ENCODE measurements around the gene UXS1.
A peak's percentile ranks its signal among the peaks of the same experiment; 100 is the strongest.

The UXS1 gene

DNA sequence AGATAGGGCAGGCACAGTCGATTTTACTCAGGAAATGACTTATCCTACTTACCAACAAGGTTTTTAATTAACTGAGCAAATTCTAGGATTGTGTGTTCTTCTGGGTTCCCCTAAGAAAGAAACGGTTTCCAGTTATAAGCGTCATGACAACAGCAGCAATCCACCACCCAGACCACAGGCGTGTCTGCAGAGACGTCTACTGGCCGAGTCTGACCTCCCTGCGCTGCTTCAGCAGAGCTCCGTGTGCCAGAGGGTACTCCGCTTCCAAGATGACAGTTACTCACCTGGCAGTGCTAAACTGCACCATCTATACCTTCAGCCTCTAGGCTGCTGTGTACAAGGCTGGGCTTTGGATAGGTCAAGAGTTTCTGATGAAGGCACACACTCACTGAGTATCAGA, 95.4 kb downstream of the UXS1 start:
- Histone ChIP-seq H3K27me3 (replicated peaks in 2 of 5; ENCODE audit: control insufficient read depth in 4 of 5, insufficient read depth in 5 of 5, low read length in 4 of 5) (no peaks in the 10 kb centered on the region), H3K27ac (ENCODE audit: insufficient read depth in 1 of 2, low read depth in 1 of 2, low read length in 2 of 2, poor library complexity in 1 of 2, severe bottlenecking in 2 of 2) (no peak overlapping the region), H3K4me1 (ENCODE audit: control extremely low read depth in 1 of 4, control insufficient read depth in 4 of 4, insufficient read depth in 4 of 4, low read length in 3 of 4) (peaks cover 4 to 29% (median 21%) of the 10 kb centered on the region in 4 experiments), H3K36me3 (ENCODE audit: control insufficient read depth in 4 of 4, insufficient read depth in 4 of 4, low read length in 3 of 4) (peaks cover 6 to 75% (median 34%) of the 10 kb centered on the region in 4 experiments), H3K9me3 (ENCODE audit: control extremely low read depth in 1 of 5, control insufficient read depth in 4 of 5, insufficient read depth in 2 of 5, low read depth in 1 of 5, low read length in 4 of 5) (no peaks in the 10 kb centered on the region), H3K4me3 (ENCODE audit: control insufficient read depth in 1 of 7, extremely low read depth in 1 of 7, insufficient read depth in 4 of 7, low read depth in 2 of 7, low read length in 6 of 7) (no peak overlapping the region)
- WGBS (ENCODE audit: insufficient coverage), result 71% methylated on average over 8 of the region's 9 CpGs
- no peak for DNase-seq
- POLR2A ChIA-PET, result no interaction called here
- CTCF ChIA-PET, result interaction anchor here (1.1 to 1.5 kb wide), 4 partner anchors 12 to 516 kb away, joined by 3 to 4 read pairs (median 3); no protein-coding TSS in a partner anchor

DNA sequence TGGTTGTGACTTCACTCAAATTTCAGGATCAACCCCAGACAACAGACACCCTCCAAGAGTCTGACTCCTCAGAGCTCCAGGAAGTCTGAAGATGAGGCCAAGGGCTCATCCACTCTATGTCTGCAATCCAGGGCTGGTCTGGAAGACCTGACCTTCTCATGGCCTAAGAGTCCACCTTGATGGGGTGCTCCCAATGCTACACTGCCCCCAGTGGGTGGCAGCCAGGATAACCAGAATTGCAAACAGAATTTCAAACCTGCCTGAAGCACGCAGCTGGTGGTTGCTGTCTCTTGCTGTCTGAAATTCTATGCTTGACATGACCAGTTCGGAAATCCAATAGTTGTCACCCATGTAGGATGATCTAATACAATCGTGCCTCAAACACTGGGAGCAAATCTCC, 96.0 kb downstream of the UXS1 start:
- ChIA-PET CTCF (interaction anchor here (0.5 to 1.5 kb wide), 5 partner anchors 13 to 515 kb away, joined by 3 to 5 read pairs (median 3); no protein-coding TSS in a partner anchor), POLR2A (no interaction called here)
- Histone ChIP-seq H3K27ac (ENCODE audit: insufficient read depth in 1 of 2, low read depth in 1 of 2, low read length in 2 of 2, poor library complexity in 1 of 2, severe bottlenecking in 2 of 2) (no peak overlapping the region), H3K27me3 (replicated peaks in 2 of 5; ENCODE audit: control insufficient read depth in 4 of 5, insufficient read depth in 5 of 5, low read length in 4 of 5) (no peaks in the 10 kb centered on the region), H3K9me3 (ENCODE audit: control extremely low read depth in 1 of 5, control insufficient read depth in 4 of 5, insufficient read depth in 2 of 5, low read depth in 1 of 5, low read length in 4 of 5) (no peaks in the 10 kb centered on the region), H3K4me3 (ENCODE audit: control insufficient read depth in 1 of 7, extremely low read depth in 1 of 7, insufficient read depth in 4 of 7, low read depth in 2 of 7, low read length in 6 of 7) (no peak overlapping the region), H3K4me1 (ENCODE audit: control extremely low read depth in 1 of 4, control insufficient read depth in 4 of 4, insufficient read depth in 4 of 4, low read length in 3 of 4) (peaks cover 4 to 29% (median 21%) of the 10 kb centered on the region in 4 experiments), H3K36me3 (ENCODE audit: control insufficient read depth in 4 of 4, insufficient read depth in 4 of 4, low read length in 3 of 4) (peaks cover 6 to 79% (median 34%) of the 10 kb centered on the region in 4 experiments)
- DNase-seq, result peak in 1 of 3 donors; percentile 13
- WGBS (ENCODE audit: insufficient coverage), result 100% methylated on average over 2 of the region's 3 CpGs

DNA sequence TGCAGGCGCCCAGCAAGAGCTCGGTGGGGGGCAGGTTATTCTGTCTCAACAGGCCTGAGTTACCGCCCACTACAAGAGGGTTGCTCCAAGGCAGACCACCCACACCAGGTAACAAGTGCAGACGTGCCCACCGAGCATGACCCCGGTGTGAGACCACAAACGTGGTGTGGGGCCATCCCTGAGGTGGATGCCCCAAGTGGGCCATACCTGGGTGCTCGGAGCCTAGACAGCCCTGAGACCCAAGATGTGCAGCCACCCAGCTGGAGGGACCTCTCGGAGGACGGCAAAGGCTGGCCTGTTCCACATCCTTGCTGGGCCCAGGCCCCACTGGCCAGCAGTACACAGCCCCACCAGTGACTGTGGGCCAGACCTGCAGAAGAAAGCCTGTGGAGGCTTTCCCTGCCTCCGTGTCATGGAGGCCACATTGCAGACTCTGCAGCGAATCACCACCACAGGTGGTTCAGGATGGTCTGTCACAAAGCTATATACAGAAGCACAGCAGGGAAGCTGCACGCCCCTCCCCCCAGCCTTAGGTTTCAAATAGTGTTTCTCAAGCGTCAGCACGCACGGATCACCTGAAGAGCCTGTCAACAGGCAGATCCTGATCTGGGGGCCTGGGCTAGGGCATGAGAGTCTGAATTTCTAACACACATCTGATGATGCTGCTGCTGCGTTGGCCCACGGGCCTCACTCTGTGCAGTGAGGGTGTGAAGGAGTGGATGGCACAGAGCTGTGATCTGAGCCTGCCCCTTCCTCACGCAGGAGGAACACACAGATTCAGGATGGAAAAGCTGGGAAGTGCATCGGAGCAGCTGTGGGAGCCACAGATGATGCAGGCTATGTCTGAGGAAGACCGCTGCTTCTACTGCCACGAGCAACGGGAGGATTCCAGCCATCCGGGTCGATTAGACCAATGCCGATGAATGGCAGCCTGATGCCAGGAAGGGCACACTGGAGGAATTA, 96.8 kb downstream of the UXS1 start:
- Histone ChIP-seq H3K36me3 (ENCODE audit: control insufficient read depth in 4 of 4, insufficient read depth in 4 of 4, low read length in 3 of 4) (peaks cover 6 to 81% (median 35%) of the 10 kb centered on the region in 4 experiments), H3K9me3 (ENCODE audit: control extremely low read depth in 1 of 5, control insufficient read depth in 4 of 5, insufficient read depth in 2 of 5, low read depth in 1 of 5, low read length in 4 of 5) (no peaks in the 10 kb centered on the region), H3K4me3 (ENCODE audit: control insufficient read depth in 1 of 7, extremely low read depth in 1 of 7, insufficient read depth in 4 of 7, low read depth in 2 of 7, low read length in 6 of 7) (no peak overlapping the region), H3K27me3 (replicated peaks in 2 of 5; ENCODE audit: control insufficient read depth in 4 of 5, insufficient read depth in 5 of 5, low read length in 4 of 5) (no peaks in the 10 kb centered on the region), H3K4me1 (ENCODE audit: control extremely low read depth in 1 of 4, control insufficient read depth in 4 of 4, insufficient read depth in 4 of 4, low read length in 3 of 4) (peaks cover 4 to 29% (median 21%) of the 10 kb centered on the region in 4 experiments), H3K27ac (ENCODE audit: insufficient read depth in 1 of 2, low read depth in 1 of 2, low read length in 2 of 2, poor library complexity in 1 of 2, severe bottlenecking in 2 of 2) (no peak overlapping the region)
- ChIA-PET CTCF (interaction anchor here (0.5 to 1.5 kb wide), 8 partner anchors 8 to 514 kb away, joined by 3 to 5 read pairs (median 3); no protein-coding TSS in a partner anchor), POLR2A (no interaction called here)
- no peak for DNase-seq
- 97% methylated on average over 24 of the region's 26 CpGs for WGBS (ENCODE audit: insufficient coverage)

- Histone ChIP-seq H3K4me3 (ENCODE audit: control insufficient read depth in 1 of 7, extremely low read depth in 1 of 7, insufficient read depth in 4 of 7, low read depth in 2 of 7, low read length in 6 of 7) (peak overlapping the region in 1 of 7 experiments; percentile 65), H3K4me1 (ENCODE audit: control extremely low read depth in 1 of 4, control insufficient read depth in 4 of 4, insufficient read depth in 4 of 4, low read length in 3 of 4) (peaks cover 4 to 29% (median 21%) of the 10 kb centered on the region in 4 experiments), H3K9me3 (ENCODE audit: control extremely low read depth in 1 of 5, control insufficient read depth in 4 of 5, insufficient read depth in 2 of 5, low read depth in 1 of 5, low read length in 4 of 5) (peaks cover 0 to under 1% (median 0%) of the 10 kb centered on the region in 5 experiments), H3K27ac (ENCODE audit: insufficient read depth in 1 of 2, low read depth in 1 of 2, low read length in 2 of 2, poor library complexity in 1 of 2, severe bottlenecking in 2 of 2) (peak overlapping the region in 1 of 2 experiments; percentile 45), H3K27me3 (replicated peaks in 2 of 5; ENCODE audit: control insufficient read depth in 4 of 5, insufficient read depth in 5 of 5, low read length in 4 of 5) (no peaks in the 10 kb centered on the region), H3K36me3 (ENCODE audit: control insufficient read depth in 4 of 4, insufficient read depth in 4 of 4, low read length in 3 of 4) (peaks cover 6 to 79% (median 35%) of the 10 kb centered on the region in 4 experiments)
- POLR2A ChIA-PET, result no interaction called here
- CTCF ChIA-PET, result interaction anchor here (1.0 to 1.5 kb wide), 5 partner anchors 9 to 449 kb away, joined by 3 to 5 read pairs (median 3); no protein-coding TSS in a partner anchor
- no peak for DNase-seq
- 95% methylated on average over 7 of the region's 12 CpGs for WGBS (ENCODE audit: insufficient coverage)
Measured at GRCh38 chr2:106096299-106097037, 97.6 kb downstream of the UXS1 start.

DNA sequence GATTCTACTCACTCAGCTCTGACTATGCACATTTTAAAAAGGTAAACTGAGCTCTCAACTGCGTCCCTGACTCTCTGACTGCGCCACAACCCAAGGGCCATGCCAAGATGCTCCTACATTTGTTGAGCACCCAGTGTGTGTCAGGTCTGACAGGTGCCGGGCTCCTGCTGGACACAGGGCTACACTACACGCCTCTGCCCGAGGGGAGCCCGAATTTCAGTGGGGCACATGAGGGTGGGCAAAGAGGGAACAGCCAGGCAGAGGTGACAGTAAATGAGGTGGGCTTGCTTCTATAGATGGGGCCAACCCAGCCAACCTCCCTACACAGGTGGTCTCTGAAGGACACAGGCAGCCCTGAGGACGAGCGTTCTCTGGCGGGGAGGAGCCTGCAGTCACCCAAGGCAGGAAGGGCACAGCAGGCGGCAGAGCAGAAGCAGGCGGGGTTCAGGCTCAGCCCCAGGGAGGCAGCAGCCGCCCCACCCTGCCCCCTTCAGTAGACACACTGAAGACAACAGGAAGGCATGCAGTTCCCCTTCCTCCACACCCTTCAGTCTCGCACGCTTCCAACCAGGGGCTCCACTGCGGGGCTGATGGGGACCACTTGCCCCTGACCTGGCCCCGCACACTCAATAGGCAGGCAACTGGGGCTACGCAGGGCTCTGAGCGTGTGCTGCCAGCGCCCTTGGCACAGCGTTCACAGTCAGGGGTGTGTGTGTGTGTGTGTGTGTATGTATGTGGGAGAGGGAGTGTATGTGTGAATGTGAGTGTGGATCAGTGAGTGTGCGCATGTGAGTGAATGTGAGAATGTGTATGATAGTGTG, 98.4 kb downstream of the UXS1 start:
- WGBS (ENCODE audit: insufficient coverage), result 35% methylated on average over 18 of the region's 21 CpGs
- Histone ChIP-seq H3K27me3 (replicated peaks in 2 of 5; ENCODE audit: control insufficient read depth in 4 of 5, insufficient read depth in 5 of 5, low read length in 4 of 5) (no peaks in the 10 kb centered on the region), H3K9me3 (ENCODE audit: control extremely low read depth in 1 of 5, control insufficient read depth in 4 of 5, insufficient read depth in 2 of 5, low read depth in 1 of 5, low read length in 4 of 5) (peaks cover 0 to 4% (median 0%) of the 10 kb centered on the region in 5 experiments), H3K4me1 (ENCODE audit: control extremely low read depth in 1 of 4, control insufficient read depth in 4 of 4, insufficient read depth in 4 of 4, low read length in 3 of 4) (peaks cover 4 to 29% (median 21%) of the 10 kb centered on the region in 4 experiments), H3K4me3 (ENCODE audit: control insufficient read depth in 1 of 7, extremely low read depth in 1 of 7, insufficient read depth in 4 of 7, low read depth in 2 of 7, low read length in 6 of 7) (peak overlapping the region in 2 of 7 experiments; percentile 37 to 65), H3K27ac (ENCODE audit: insufficient read depth in 1 of 2, low read depth in 1 of 2, low read length in 2 of 2, poor library complexity in 1 of 2, severe bottlenecking in 2 of 2) (peak overlapping the region in 1 of 2 experiments; percentile 45), H3K36me3 (ENCODE audit: control insufficient read depth in 4 of 4, insufficient read depth in 4 of 4, low read length in 3 of 4) (peaks cover 6 to 79% (median 32%) of the 10 kb centered on the region in 4 experiments)
- DNase-seq, result peak; percentile 60 to 86 (median 77)
- POLR2A ChIA-PET, result no interaction called here
- CTCF ChIA-PET, result interaction anchor here (0.7 to 1.5 kb wide), 6 partner anchors 10 to 449 kb away, joined by 3 to 9 read pairs (median 4); no protein-coding TSS in a partner anchor

DNA sequence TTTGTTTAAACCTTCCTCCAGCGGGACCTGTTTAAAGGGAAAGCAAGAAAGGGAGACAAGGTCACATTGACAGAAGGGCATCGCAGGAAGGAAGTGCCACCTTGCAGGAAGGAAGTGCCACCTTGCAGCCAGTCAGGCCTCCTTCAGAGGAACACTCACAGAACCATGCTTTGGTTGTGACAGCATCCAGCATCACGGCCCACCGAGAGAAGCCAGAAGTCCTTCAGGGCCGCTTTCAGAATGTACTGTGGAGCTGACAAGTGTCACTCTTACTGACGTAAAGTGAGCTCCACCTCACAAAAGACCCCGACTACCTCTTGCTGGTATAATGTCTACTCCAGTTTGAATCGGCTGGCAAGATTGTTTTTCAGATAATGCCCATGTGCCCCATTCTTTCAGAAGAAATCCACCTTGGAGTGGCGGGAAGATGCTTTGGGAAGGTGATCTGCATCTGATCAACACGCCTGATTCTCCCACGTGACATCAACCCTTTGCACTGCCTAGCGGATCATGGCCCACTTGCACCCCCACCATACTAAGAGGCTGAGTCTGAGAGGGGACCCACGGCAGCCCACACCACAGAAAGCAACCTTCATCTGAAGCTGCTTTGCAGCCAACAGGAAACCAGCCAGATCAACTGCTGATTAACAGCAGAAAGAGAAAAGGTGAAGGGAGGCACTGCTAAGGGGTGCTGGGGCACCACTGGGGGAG, 99.8 kb downstream of the UXS1 start:
- H3K36me3 ChIP-seq (ENCODE audit: control insufficient read depth in 4 of 4, insufficient read depth in 4 of 4, low read length in 3 of 4), result peaks cover 1 to 65% (median 20%) of the 10 kb centered on the region in 4 experiments
- no peaks in the 10 kb centered on the region for H3K27me3 ChIP-seq (replicated peaks in 2 of 5; ENCODE audit: control insufficient read depth in 4 of 5, insufficient read depth in 5 of 5, low read length in 4 of 5)
- peak overlapping the region in 2 of 7 experiments; percentile 1 to 6 for H3K4me3 ChIP-seq (ENCODE audit: control insufficient read depth in 1 of 7, extremely low read depth in 1 of 7, insufficient read depth in 4 of 7, low read depth in 2 of 7, low read length in 6 of 7)
- WGBS (ENCODE audit: insufficient coverage), result 51% methylated on average over 10 of the region's 13 CpGs
- peaks cover 0 to 4% (median 2%) of the 10 kb centered on the region in 5 experiments for H3K9me3 ChIP-seq (ENCODE audit: control extremely low read depth in 1 of 5, control insufficient read depth in 4 of 5, insufficient read depth in 2 of 5, low read depth in 1 of 5, low read length in 4 of 5)
- CTCF ChIA-PET, result interaction anchor here (1.1 to 1.5 kb wide), 5 partner anchors 9 to 315 kb away, joined by 3 to 9 read pairs (median 4); no protein-coding TSS in a partner anchor
- H3K4me1 ChIP-seq (ENCODE audit: control extremely low read depth in 1 of 4, control insufficient read depth in 4 of 4, insufficient read depth in 4 of 4, low read length in 3 of 4), result peaks cover 4 to 29% (median 21%) of the 10 kb centered on the region in 4 experiments
- peak; percentile 17 to 73 (median 61) for DNase-seq
- peak overlapping the region in 1 of 2 experiments; percentile 43 for H3K27ac ChIP-seq (ENCODE audit: insufficient read depth in 1 of 2, low read depth in 1 of 2, low read length in 2 of 2, poor library complexity in 1 of 2, severe bottlenecking in 2 of 2)
- POLR2A ChIA-PET, result no interaction called here

Measured in common myeloid progenitor, CD34-positive (primary cell).